ENCODE data around the gene HS6ST1. TPM values are rescaled to one million over a fixed set of nuclear protein-coding genes. Genes with fewer than 3 reads are reported as not detected.
A peak's percentile ranks its signal among the peaks of the same experiment; 100 is the strongest.

Gene HS6ST1
- total and polyA plus RNA-seq, 2 of the 4 experiments (the other 2 are of a cell fraction), result 29.9 to 36.9 TPM

- Histone ChIP-seq H4K5ac (ENCODE audit: low read depth, low read length) (no peak overlapping the region), H3K4me1 (ENCODE audit: control insufficient read depth, insufficient read depth, low read length) (no peaks in the 10 kb centered on the region), H2AFZ (replicated peaks; ENCODE audit: low read length, poor library complexity) (no peak overlapping the region), H3K27me3 (ENCODE audit: control insufficient read depth, insufficient read depth, low read length) (peaks cover 13% of the 10 kb centered on the region), H3K4me2 (ENCODE audit: low read depth, low read length) (no peak overlapping the region), H3K4ac (ENCODE audit: low read depth, low read length) (no peak overlapping the region), H3K79me1 (ENCODE audit: low read depth in 1 of 2, low read length in 2 of 2) (no peaks in the 10 kb centered on the region), H3K56ac (ENCODE audit: extremely low read depth, insufficient read depth, low read length) (no peak overlapping the region), H3K14ac (replicated peaks; ENCODE audit: low read depth, low read length) (no peak overlapping the region), H3K9ac (ENCODE audit: low read depth, low read length) (no peak overlapping the region), H3K9me1 (ENCODE audit: insufficient read depth, low read length) (no peaks in the 10 kb centered on the region), H3K23ac (ENCODE audit: low read depth, low read length) (no peak overlapping the region), H3K18ac (ENCODE audit: low read depth, low read length) (no peak overlapping the region), H2BK5ac (ENCODE audit: low read depth, low read length, poor library complexity, severe bottlenecking) (no peak overlapping the region), H3K27ac (ENCODE audit: insufficient read depth, low read length) (no peak overlapping the region), H3K9me3 (ENCODE audit: control insufficient read depth, insufficient read depth, low read length) (no peaks in the 10 kb centered on the region; the same call in 1 of the 2 replicates), H4K8ac (ENCODE audit: low read depth in 2 of 2, low read length in 2 of 2) (no peak overlapping the region), H2BK120ac (ENCODE audit: low read depth, low read length) (no peak overlapping the region), H2AK5ac (ENCODE audit: low read depth, low read length) (no peak overlapping the region), H4K20me1 (ENCODE audit: insufficient read depth, low read length) (no peaks in the 10 kb centered on the region), H2BK15ac (ENCODE audit: low read depth, low read length) (no peak overlapping the region), H3K36me3 (ENCODE audit: control insufficient read depth, insufficient read depth, low read length) (no peaks in the 10 kb centered on the region), H4K91ac (ENCODE audit: insufficient read depth, low read depth, low read length) (no peak overlapping the region), H2BK20ac (ENCODE audit: low read depth, low read length) (no peak overlapping the region), H3K4me3 (ENCODE audit: insufficient read depth, low read depth, low read length) (no peak overlapping the region), H2AK9ac (replicated peaks; ENCODE audit: low read depth, low read length, poor library complexity) (no peak overlapping the region)
- BruUV-seq (replicated peaks), result no TSS peak
- POLR2A ChIA-PET (ENCODE audit: unreplicated experiment), result no interaction called here
- intact Hi-C loops (cut with micrococcal nuclease), result no loop called here
- in situ Hi-C loops (cut with MboI; ENCODE audit: low sequenced_read_pairs), result no loop called here
- WGBS, 2 experiments (ENCODE audit: extremely low coverage in 2 of 2, insufficient read length in 1 of 2), result 90% methylated on average over 2 of the region's 10 CpGs; no CpG with 5 or more reads in 1 of the 2 experiments
- no peak for ATAC-seq (ENCODE audit: low read depth)
- CTCF ChIA-PET, result no interaction called here
- dilution Hi-C loops (cut with HindIII; ENCODE audit: low sequenced_read_pairs, unreplicated experiment), result no loop called here
- TF ChIP-seq CHD1 (IDR thresholded peaks at IDR 0.05; ENCODE audit: low read depth, low read length) (no peak), MAFK (IDR thresholded peaks at IDR 0.05; ENCODE audit: low read depth, low read length) (peak; percentile 46; the same call in 1 of the 2 replicates)
- DNase-seq, result no peak
Measured at GRCh38 chr2:128215897-128216642, 102.6 kb downstream of the HS6ST1 start.

Small RNA genes within 50 kb of the gene (microRNA-seq; reads per million reads assigned to microRNA genes)
- gene RF00019 (ENCODE audit: insufficient read depth, insufficient read length), result not detected

Small RNA genes within 50 kb of the gene (small RNA-seq; reads per million reads assigned to genes)
- 0 reads per million in 5 experiments for gene RF00019

Other genes starting within 250 kb of the HS6ST1 start
- gene UGGT1, start 227.7 kb downstream of the HS6ST1 start, total RNA-seq (2012; rRNA removed), result 71.3 and 100.0 TPM in 2 replicates
- 23.0 and 26.1 TPM in 2 replicates for gene UGGT1, start 227.7 kb downstream of the HS6ST1 start, polyA plus RNA-seq (2012; rRNA removed)

Data from IMR-90 (cell line).